Endothelial cell of umbilical vein (primary cell): ENCODE data around the gene LMF1. TPM values are rescaled to one million over a fixed set of nuclear protein-coding genes. Genes with fewer than 3 reads are reported as not detected.

Experiments
- BruUV-seq: library from RNA; stranded (reverse); fragments of 400-500 nt; replicated peaks from 2 replicates; lab custom pipeline; 2021; lab: Mats Ljungman, UMichigan
- CTCF ChIA-PET: fragments of 300-600, 350-600 bp; sonication (Branson Sonifier 250); formaldehyde crosslinking; loops from one replicate; lab custom pipeline; 2021; ENCODE audit warnings: antibody characterized with exemption, inconsistent platforms; lab: Charles Lee
- POLR2A ChIA-PET: fragments of 300-600, 350-600 bp; sonication (Branson Sonifier 250); formaldehyde crosslinking; loops from one replicate; lab custom pipeline; 2021; ENCODE audit warnings: antibody characterized with exemption, inconsistent platforms; lab: Charles Lee
- DNase-seq: peaks from one replicate; pipeline ENCODE4 v3.0.0-alpha.2; 2011; ENCODE audit warnings: low read depth, low spot score
- FAIRE-seq: peaks from 2 replicates; lab custom pipeline; 2011; peaks lifted over from hg19 to GRCh38; lab: Jason Lieb, UNC
- H2AFZ ChIP-seq: 2 replicates; pipeline ENCODE4 v1.6.0; 2012; ENCODE audit warnings: low read depth, low read length, control low read depth, inconsistent platforms
- H3K27ac ChIP-seq: 2 replicates; pipeline ENCODE4 v1.5.1; 2011; ENCODE audit warnings: low read depth, mild to moderate bottlenecking, control low read depth, low read length, moderate library complexity; ENCODE audit not compliant: insufficient read depth
- H3K27me3 ChIP-seq, 2 experiments: 2 replicates each; pipeline versions ENCODE4 v1.6.0 to v1.6.1; 2011; ENCODE audit warnings: low read length in 2 of 2, mixed read lengths in 1 of 2; ENCODE audit not compliant: control insufficient read depth in 2 of 2, insufficient read depth in 2 of 2
- H3K36me3 ChIP-seq, 2 experiments: 2 replicates in 1 of 2; 3 replicates in 1 of 2; pipeline ENCODE4 v1.5.1; 2011; ENCODE audit warnings: low read length in 2 of 2, mild to moderate bottlenecking in 1 of 2, moderate library complexity in 1 of 2; ENCODE audit not compliant: control insufficient read depth in 2 of 2, insufficient read depth in 2 of 2; ENCODE audit errors: extremely low read depth in 1 of 2
- H3K4me1 ChIP-seq: 3 replicates; pipeline ENCODE4 v1.5.1; 2011; ENCODE audit warnings: mild to moderate bottlenecking, low read length; ENCODE audit not compliant: control insufficient read depth, insufficient read depth; ENCODE audit errors: extremely low read depth
- H3K4me2 ChIP-seq: 2 replicates; pipeline ENCODE4 v1.6.1; 2011; ENCODE audit warnings: low read length, control low read depth, mixed read lengths; ENCODE audit not compliant: insufficient read depth
- H3K4me3 ChIP-seq, 3 experiments: fragments of 200-600 bp in 1 of 3; sonication (generic), shearing (Covaris generic) in 1 of 3; replicated peaks in 1 of 3; 2 replicates each; pipeline ENCODE4 v1.5.1; 2011 to 2016; ENCODE audit warnings: control low read depth in 3 of 3, low read length in 3 of 3, mild to moderate bottlenecking in 2 of 3, inconsistent platforms in 1 of 3, low read depth in 1 of 3, moderate library complexity in 1 of 3; ENCODE audit not compliant: insufficient read depth in 1 of 3
- H3K79me2 ChIP-seq: 2 replicates; pipeline ENCODE4 v1.6.0; 2012; ENCODE audit warnings: low read length, inconsistent platforms; ENCODE audit not compliant: control insufficient read depth, insufficient read depth
- H3K9ac ChIP-seq: replicated peaks from 2 replicates; pipeline ENCODE3; 2011; ENCODE audit warnings: low read length, control low read depth; ENCODE audit not compliant: insufficient read depth; ENCODE audit errors: extremely low read depth
- H3K9me1 ChIP-seq: replicated peaks from 3 replicates; pipeline ENCODE4 v1.6.0; 2011; ENCODE audit warnings: mild to moderate bottlenecking, low read length; ENCODE audit not compliant: control insufficient read depth, insufficient read depth; ENCODE audit errors: extremely low read depth
- H3K9me3 ChIP-seq: replicated peaks from 2 replicates; pipeline ENCODE4 v1.5.1; 2012; ENCODE audit warnings: low read length, inconsistent platforms; ENCODE audit not compliant: control insufficient read depth, insufficient read depth
- H4K20me1 ChIP-seq: replicated peaks from 2 replicates; pipeline ENCODE3; 2011; ENCODE audit warnings: mild to moderate bottlenecking, low read length; ENCODE audit not compliant: control insufficient read depth, insufficient read depth; ENCODE audit errors: extremely low read depth
- EZH2 ChIP-seq: IDR thresholded peaks from 2 replicates; pipeline ENCODE4 v1.6.1; 2012; ENCODE audit warnings: borderline replicate concordance, low read depth, mild to moderate bottlenecking, moderate library complexity, low read length, inconsistent platforms; ENCODE audit not compliant: severe bottlenecking
- FOS ChIP-seq: IDR thresholded peaks from 2 replicates; pipeline ENCODE4 v1.6.1; 2011; ENCODE audit warnings: mild to moderate bottlenecking, low read length, moderate library complexity, borderline replicate concordance; ENCODE audit not compliant: insufficient read depth
- GATA2 ChIP-seq: IDR thresholded peaks from 2 replicates; pipeline ENCODE4 v1.7.0; 2011; ENCODE audit warnings: low read depth, mild to moderate bottlenecking, moderate library complexity, mixed read lengths, low read length; ENCODE audit not compliant: insufficient read length, insufficient read depth
- JUN ChIP-seq: IDR thresholded peaks from 2 replicates; pipeline ENCODE4 v1.6.1; 2011; ENCODE audit warnings: borderline replicate concordance, low read depth; ENCODE audit not compliant: insufficient read length, insufficient read depth
- MYC ChIP-seq: IDR thresholded peaks from one replicate; pipeline ENCODE4 v1.6.1; 2011; ENCODE audit warnings: mild to moderate bottlenecking, low read depth, low read length
- POLR2A ChIP-seq: IDR thresholded peaks from 2 replicates; pipeline ENCODE4 v1.6.1; 2012; ENCODE audit warnings: low read depth, mild to moderate bottlenecking, control low read depth, low read length
- POLR2AphosphoS5 ChIP-seq: IDR thresholded peaks from 2 replicates; pipeline ENCODE4 v1.6.1; 2012; ENCODE audit warnings: low read depth, mild to moderate bottlenecking, control low read depth, low read length, moderate library complexity; ENCODE audit not compliant: insufficient read depth
- dilution Hi-C: fragments of 300-500 bp; cut with MboI; formaldehyde crosslinking; loops from one replicate; pipeline ENCODE4 v1.15.0; 2019; ENCODE audit warnings: low sequenced_read_pairs; ENCODE audit not compliant: extremely low pct_ligation_motif_present
- intact Hi-C: fragments of 100-400 bp; cut with micrococcal nuclease; formaldehyde crosslinking; loops from one replicate; pipeline ENCODE4 v1.10.0; 2022
- polyA plus RNA-seq, 4 experiments: library from polyadenylated mRNA; depleted of rRNA in 3 of 4; stranded (reverse) in 3 of 4; unstranded in 1 of 4; fragments of >200 nt; gene quantifications; 2 replicates each; pipeline versions ENCODE4 v1.2.1 to v1.2.3, GENCODE V29; 2011 to 2012; ENCODE audit warnings: missing spikeins in 1 of 4
- total RNA-seq: library from RNA; stranded (reverse); gene quantifications from 2 replicates; pipeline ENCODE4 v1.2.3, GENCODE V29; 2021
- TF ChIP-seq, protein P1 (sequence below): IDR thresholded peaks from 2 replicates; pipeline ENCODE4 v1.6.1; 2011; ENCODE audit not compliant: insufficient read depth, insufficient read length
- TF ChIP-seq, protein P2 (sequence below), 2 donors: IDR thresholded peaks; 1 replicate in 1 of 2; 2 replicates in 1 of 2; pipeline ENCODE4 v1.5.1; 2011; ENCODE audit warnings: low read length in 2 of 2, mild to moderate bottlenecking in 2 of 2, moderate library complexity in 2 of 2, control low read depth in 1 of 2, inconsistent platforms in 1 of 2, low read depth in 1 of 2; ENCODE audit not compliant: insufficient read depth in 1 of 2; ENCODE audit errors: extremely low read depth in 1 of 2

The LMF1 gene
- total and polyA plus RNA-seq, 2 donors (not counting 3 experiments of a cell fraction or from before 2014, with no cell fraction given), result 17.8 TPM

DNA sequence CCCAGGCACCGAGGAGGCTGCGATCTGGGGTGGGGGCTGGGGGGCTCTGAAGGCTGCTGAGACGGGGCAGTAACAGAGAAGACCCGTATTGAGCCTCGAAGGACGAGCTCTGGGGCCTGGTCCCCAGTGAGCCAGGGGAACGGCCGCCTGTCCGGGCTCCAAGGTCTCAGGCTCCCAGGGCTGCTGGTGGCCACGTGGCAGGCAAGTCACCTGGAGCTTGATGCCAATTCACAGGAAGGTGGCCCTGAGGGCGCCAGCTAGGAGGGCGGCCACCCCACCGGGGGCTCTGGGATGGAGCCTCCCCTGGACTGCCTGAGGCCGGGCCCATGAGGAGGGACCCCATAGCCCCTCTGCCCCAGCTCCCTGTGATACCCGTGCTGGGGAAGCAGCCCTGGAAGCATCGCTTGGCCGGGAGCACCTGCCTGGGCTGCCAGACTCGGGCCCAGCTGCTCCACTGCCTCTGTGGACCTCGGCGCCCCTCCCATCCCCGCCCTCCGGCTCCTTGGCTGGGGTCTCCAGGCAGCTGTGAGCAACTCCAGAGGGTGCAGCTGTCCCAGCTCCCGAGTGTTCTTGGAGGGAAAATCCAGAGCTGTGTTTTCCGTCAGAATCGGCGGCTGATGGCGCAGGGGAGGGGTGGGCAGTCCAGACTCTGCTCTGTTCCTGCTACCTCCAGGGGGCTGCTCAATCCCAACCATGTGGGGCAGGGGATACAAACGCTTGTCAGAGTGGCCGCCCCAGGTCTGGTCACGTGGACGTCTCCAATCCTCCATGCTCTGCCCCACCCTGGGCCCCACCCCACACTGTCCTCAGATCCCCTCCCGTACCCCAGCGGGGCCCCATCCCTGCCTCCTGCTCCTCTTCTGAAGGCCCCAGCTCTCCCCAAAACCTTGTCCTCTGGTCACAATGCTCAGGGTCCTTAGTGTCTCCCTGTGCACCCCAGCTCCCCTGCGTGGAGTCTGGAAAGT, 103.1 kb downstream of the LMF1 start:
- BruUV-seq, result no TSS peak

More for the DNA sequence above, 103.1 kb downstream of the LMF1 start:
- no peaks in the 10 kb centered on the region for H3K79me2 ChIP-seq
- FAIRE-seq (no peak), DNase-seq (no peak)
- CTCF ChIA-PET, result no interaction called here
- H3K27ac ChIP-seq, result no peak overlapping the region
- no peak overlapping the region for H2AFZ ChIP-seq
- no peak overlapping the region for H3K4me3 ChIP-seq
- no peaks in the 10 kb centered on the region for H3K9me3 ChIP-seq
- H3K4me2 ChIP-seq, result no peak overlapping the region
- H3K36me3 ChIP-seq, result no peaks in the 10 kb centered on the region
- dilution Hi-C loops (no loop called here), intact Hi-C loops (no loop called here)
- no peaks in the 10 kb centered on the region for H3K4me1 ChIP-seq
- no peaks in the 10 kb centered on the region for H4K20me1 ChIP-seq
- H3K9me1 ChIP-seq, result no peaks in the 10 kb centered on the region
- TF ChIP-seq, protein P1, sequence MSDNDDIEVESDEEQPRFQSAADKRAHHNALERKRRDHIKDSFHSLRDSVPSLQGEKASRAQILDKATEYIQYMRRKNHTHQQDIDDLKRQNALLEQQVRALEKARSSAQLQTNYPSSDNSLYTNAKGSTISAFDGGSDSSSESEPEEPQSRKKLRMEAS, result no peak
- TF ChIP-seq EZH2, result no peak
- no peak for TF ChIP-seq POLR2A
- TF ChIP-seq, protein P2, sequence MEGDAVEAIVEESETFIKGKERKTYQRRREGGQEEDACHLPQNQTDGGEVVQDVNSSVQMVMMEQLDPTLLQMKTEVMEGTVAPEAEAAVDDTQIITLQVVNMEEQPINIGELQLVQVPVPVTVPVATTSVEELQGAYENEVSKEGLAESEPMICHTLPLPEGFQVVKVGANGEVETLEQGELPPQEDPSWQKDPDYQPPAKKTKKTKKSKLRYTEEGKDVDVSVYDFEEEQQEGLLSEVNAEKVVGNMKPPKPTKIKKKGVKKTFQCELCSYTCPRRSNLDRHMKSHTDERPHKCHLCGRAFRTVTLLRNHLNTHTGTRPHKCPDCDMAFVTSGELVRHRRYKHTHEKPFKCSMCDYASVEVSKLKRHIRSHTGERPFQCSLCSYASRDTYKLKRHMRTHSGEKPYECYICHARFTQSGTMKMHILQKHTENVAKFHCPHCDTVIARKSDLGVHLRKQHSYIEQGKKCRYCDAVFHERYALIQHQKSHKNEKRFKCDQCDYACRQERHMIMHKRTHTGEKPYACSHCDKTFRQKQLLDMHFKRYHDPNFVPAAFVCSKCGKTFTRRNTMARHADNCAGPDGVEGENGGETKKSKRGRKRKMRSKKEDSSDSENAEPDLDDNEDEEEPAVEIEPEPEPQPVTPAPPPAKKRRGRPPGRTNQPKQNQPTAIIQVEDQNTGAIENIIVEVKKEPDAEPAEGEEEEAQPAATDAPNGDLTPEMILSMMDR (IDR thresholded peaks at IDR 0.05; ENCODE audit: extremely low read depth in 1 of 2, insufficient read depth in 1 of 2, low read depth in 1 of 2, low read length in 2 of 2), result no peak
- no peak for TF ChIP-seq MYC
- TF ChIP-seq POLR2AphosphoS5, result no peak
- TF ChIP-seq FOS, result no peak
- no peak for TF ChIP-seq GATA2
- TF ChIP-seq JUN, result no peak
- POLR2A ChIA-PET, result no interaction called here
- no peak overlapping the region for H3K9ac ChIP-seq
- H3K27me3 ChIP-seq, result no peaks in the 10 kb centered on the region
